ENCODE results near the gene C1QTNF1. TPM values are rescaled to one million over a fixed set of nuclear protein-coding genes. Genes with fewer than 3 reads are reported as not detected.

C1QTNF1 gene
- total RNA-seq, 2 donors from 2014 or later: 445 to 518 TPM

DNA sequence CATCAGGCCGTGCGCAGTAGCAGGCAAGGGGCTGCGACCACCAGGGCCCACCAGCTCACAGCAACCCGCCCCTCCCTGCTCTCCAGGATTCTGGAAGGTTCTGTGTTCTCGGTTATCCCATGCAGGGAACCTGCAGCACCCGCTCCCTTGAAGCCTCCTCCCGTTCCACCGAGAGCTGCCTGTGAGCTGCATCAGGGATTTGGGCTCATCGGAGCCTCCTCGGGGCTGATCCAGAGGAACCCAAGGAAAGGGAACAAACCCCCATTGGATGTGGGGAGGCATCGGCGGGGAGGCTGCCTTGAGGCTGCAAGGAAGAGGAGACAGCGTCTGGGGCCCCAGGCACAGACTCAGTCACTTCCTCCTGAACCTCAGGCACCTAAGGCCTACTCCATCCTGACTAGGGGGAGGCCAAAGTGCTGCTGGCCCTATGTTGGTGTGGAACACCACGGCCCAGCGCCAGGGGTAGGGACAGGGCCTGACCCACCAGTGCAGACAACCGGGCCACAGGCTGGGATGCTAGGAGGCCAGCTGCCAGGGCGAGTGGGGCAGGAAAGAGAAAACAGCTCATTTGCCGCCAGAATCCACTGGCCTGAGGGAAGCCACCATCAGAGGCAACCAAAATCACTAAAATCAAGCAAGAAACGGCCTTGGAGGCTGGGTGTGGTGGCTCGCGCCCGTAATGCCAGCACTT lies 29.8 kb upstream of the C1QTNF1 start:
- H3K27me3 ChIP-seq (replicated peaks; ENCODE audit: insufficient read depth): no peaks in the 10 kb centered on the region
- DNase-seq (ENCODE audit: low spot score) (no peak), ATAC-seq (ENCODE audit: insufficient number of reproducible peaks, low FRiP score, low read depth) (no peak)
- H3K27ac ChIP-seq: no peak overlapping the region
- TF ChIP-seq, protein P1, sequence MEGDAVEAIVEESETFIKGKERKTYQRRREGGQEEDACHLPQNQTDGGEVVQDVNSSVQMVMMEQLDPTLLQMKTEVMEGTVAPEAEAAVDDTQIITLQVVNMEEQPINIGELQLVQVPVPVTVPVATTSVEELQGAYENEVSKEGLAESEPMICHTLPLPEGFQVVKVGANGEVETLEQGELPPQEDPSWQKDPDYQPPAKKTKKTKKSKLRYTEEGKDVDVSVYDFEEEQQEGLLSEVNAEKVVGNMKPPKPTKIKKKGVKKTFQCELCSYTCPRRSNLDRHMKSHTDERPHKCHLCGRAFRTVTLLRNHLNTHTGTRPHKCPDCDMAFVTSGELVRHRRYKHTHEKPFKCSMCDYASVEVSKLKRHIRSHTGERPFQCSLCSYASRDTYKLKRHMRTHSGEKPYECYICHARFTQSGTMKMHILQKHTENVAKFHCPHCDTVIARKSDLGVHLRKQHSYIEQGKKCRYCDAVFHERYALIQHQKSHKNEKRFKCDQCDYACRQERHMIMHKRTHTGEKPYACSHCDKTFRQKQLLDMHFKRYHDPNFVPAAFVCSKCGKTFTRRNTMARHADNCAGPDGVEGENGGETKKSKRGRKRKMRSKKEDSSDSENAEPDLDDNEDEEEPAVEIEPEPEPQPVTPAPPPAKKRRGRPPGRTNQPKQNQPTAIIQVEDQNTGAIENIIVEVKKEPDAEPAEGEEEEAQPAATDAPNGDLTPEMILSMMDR (IDR thresholded peaks at IDR 0.05): no peak
- no peak overlapping the region for H3K4me3 ChIP-seq
- H3K9me3 ChIP-seq: no peaks in the 10 kb centered on the region
- H3K4me1 ChIP-seq (ENCODE audit: control insufficient read depth in 1 of 2, low read depth in 2 of 2): peaks cover 12 to 48% of the 10 kb centered on the region in 2 donors
- H3K36me3 ChIP-seq: peaks cover 40% of the 10 kb centered on the region

DNA sequence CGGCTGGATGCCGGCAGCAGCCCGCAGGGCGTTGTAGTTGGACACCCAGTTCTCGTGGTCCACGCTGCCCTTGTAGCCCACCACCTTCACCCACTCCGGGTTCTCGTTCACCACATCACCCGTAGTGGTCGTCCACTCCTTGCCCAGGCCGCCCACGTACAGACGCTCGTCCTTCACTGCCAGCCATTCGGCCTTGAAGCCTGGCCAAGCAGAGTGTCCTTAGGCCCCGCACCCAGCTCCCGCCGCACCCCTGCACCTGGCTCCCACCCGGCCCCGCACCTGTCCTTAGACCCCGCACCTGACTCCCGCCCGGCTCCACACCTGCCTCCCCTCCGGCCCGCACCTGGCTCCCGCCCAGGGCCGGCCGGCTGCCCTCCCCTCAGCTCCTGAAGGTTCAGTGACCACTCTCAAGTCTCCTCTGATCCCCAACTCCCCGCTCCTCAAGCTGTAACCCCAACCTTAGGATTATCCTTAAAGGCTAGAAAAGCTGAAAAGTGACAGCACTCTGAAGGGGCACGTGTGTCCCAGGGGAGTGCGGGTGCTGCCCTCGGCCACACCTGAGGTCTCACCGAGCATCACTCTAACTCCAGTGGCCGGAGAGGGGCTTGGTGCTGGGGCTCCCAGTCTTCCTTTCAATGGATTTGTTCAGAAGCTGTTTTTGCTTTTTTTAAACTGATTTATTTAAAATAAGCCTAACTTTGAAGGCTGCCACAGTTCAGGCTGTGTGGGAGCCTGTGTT lies 28.8 kb upstream of the C1QTNF1 start:
- Histone ChIP-seq H3K4me1 (ENCODE audit: control insufficient read depth in 1 of 2, low read depth in 2 of 2) (peaks cover 13 to 51% of the 10 kb centered on the region in 2 donors), H3K27me3 (replicated peaks; ENCODE audit: insufficient read depth) (no peaks in the 10 kb centered on the region), H3K27ac (no peak overlapping the region), H3K36me3 (peaks cover 40% of the 10 kb centered on the region), H3K4me3 (no peak overlapping the region), H3K9me3 (no peaks in the 10 kb centered on the region)
- TF ChIP-seq, protein P1 (IDR thresholded peaks at IDR 0.05): no peak
- ATAC-seq (ENCODE audit: insufficient number of reproducible peaks, low FRiP score, low read depth) (no peak), DNase-seq (ENCODE audit: low spot score) (no peak)

DNA sequence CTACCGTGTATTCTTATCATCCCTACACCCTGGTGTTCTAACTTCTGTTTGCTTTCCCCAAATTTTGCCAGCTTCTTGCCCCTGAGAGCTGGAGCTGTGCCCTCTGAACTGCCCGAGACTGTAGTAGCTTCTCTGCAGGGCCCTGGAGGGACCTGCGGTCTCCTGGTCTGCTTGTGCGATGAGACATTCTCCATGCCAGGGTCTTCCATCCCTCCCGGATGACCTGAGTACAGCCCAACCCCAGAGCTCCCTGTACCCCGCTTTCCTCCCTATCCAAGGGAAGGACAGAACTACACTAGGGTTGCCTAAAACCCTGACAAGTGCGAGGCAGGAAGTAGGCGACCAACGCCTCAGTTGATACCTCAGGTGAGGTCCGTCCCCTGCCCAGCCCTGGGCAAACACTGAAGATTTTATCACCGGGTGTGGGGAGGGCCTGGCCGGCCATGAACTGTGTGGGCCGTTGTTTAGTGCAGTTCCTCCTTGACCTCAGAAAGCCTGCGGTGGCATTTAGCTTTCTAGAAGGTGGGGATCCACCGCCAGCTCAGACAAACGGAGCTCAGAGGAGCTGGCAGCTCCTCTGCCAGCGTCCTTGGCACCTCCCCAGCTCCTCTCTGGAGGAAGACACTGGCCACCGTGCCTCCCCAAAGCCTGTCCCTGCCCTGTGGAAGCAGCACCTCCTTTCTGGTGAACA lies 28.1 kb upstream of the C1QTNF1 start:
- Histone ChIP-seq H3K27me3 (replicated peaks; ENCODE audit: insufficient read depth) (no peaks in the 10 kb centered on the region), H3K27ac (no peak overlapping the region), H3K9me3 (no peaks in the 10 kb centered on the region), H3K36me3 (peaks cover 37% of the 10 kb centered on the region), H3K4me3 (no peak overlapping the region), H3K4me1 (ENCODE audit: control insufficient read depth in 1 of 2, low read depth in 2 of 2) (peaks cover 13 to 51% of the 10 kb centered on the region in 2 donors)
- ATAC-seq (ENCODE audit: insufficient number of reproducible peaks, low FRiP score, low read depth) (no peak), DNase-seq (ENCODE audit: low spot score) (no peak)
- TF ChIP-seq, protein P1 (IDR thresholded peaks at IDR 0.05): no peak

DNA sequence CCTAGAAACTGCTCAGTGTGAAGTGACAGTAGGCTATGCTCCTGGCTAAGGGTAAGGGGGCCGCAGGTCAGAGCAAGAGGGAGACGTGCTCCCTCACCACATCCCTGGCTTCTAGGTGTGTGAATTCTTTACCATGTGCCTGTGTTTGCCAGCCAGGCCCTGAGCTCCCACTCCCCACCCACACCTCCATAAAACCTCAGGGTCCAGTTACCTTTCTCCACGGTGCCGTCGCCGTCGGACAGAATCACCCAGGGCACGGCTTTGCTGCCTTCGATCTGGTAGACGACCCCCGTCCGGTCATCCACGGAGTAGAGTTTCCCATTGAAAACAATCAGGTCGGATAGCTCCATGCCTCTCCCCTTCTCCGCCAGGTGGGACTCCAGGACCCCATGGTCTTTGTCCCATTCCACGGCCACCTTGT lies 27.2 kb upstream of the C1QTNF1 start:
- ATAC-seq (ENCODE audit: insufficient number of reproducible peaks, low FRiP score, low read depth): no peak
- DNase-seq (ENCODE audit: low spot score): no peak
- H3K4me1 ChIP-seq (ENCODE audit: control insufficient read depth in 1 of 2, low read depth in 2 of 2): peaks cover 13 to 51% of the 10 kb centered on the region in 2 donors
- no peaks in the 10 kb centered on the region for H3K27me3 ChIP-seq (replicated peaks; ENCODE audit: insufficient read depth)
- TF ChIP-seq, protein P1 (IDR thresholded peaks at IDR 0.05): no peak
- H3K4me3 ChIP-seq: no peak overlapping the region
- H3K27ac ChIP-seq: no peak overlapping the region
- peaks cover 30% of the 10 kb centered on the region for H3K36me3 ChIP-seq
- no peaks in the 10 kb centered on the region for H3K9me3 ChIP-seq

DNA sequence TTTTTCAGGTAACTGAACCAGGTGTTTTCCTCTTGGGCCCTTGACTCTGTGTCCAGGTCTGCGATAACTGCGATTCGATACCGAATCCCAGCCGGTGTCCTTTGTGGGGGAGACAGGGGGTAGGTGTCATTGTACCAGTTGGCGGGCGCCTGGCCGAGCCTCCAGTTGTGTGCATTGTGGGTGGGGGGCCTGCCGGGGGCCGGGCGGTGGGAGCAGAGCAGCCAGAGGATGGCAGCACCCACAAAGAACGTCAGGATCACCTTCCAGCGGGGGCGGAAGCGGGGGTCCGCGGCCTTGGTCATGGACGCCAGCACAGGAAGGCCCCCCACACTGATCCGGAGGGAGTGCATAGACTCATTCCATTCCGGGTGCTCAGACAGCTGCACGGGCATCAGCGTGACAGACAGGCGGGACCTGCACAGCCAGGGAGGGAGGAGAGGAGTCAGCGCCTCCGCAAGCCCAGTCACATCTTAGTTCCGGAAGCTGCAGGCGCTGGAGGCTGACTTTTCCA lies 26.7 kb upstream of the C1QTNF1 start:
- no peak overlapping the region for H3K27ac ChIP-seq
- TF ChIP-seq, protein P1 (IDR thresholded peaks at IDR 0.05): no peak
- no peak for ATAC-seq (ENCODE audit: insufficient number of reproducible peaks, low FRiP score, low read depth)
- H3K36me3 ChIP-seq: peaks cover 28% of the 10 kb centered on the region
- peaks cover 13 to 51% of the 10 kb centered on the region in 2 donors for H3K4me1 ChIP-seq (ENCODE audit: control insufficient read depth in 1 of 2, low read depth in 2 of 2)
- H3K4me3 ChIP-seq: no peak overlapping the region
- H3K9me3 ChIP-seq: no peaks in the 10 kb centered on the region
- H3K27me3 ChIP-seq (replicated peaks; ENCODE audit: insufficient read depth): no peaks in the 10 kb centered on the region
- no peak for DNase-seq (ENCODE audit: low spot score)

Data from thoracic aorta (tissue), 2 donors.